Fibroblast of lung (primary cell): ENCODE data around the gene LRRC3C. TPM values are rescaled to one million over a fixed set of nuclear protein-coding genes. Genes with fewer than 3 reads are reported as not detected.

ENCODE experiments used
- DNase-seq, 2 donors: peaks; one replicate each; pipeline versions ENCODE4 v3.0.0 to v3.0.0-alpha.2; 2010; ENCODE audit warnings: low read depth in 2 of 2
- H2AFZ ChIP-seq: 2 replicates; pipeline ENCODE4 v1.5.1; 2012; ENCODE audit warnings: low read length, control low read depth, inconsistent platforms
- H3K27ac ChIP-seq: 2 replicates; pipeline ENCODE4 v1.5.1; 2011; ENCODE audit warnings: low read length, control low read depth; ENCODE audit not compliant: insufficient read depth
- H3K27me3 ChIP-seq: 2 replicates; pipeline ENCODE4 v1.5.1; 2011; ENCODE audit warnings: mild to moderate bottlenecking, low read length; ENCODE audit not compliant: control insufficient read depth, insufficient read depth
- H3K36me3 ChIP-seq: 2 replicates; pipeline ENCODE4 v1.5.1; 2011; ENCODE audit warnings: low read length; ENCODE audit not compliant: control insufficient read depth, insufficient read depth
- H3K4me1 ChIP-seq: 2 replicates; pipeline ENCODE4 v1.5.1; 2011; ENCODE audit warnings: low read length; ENCODE audit not compliant: control insufficient read depth, insufficient read depth; ENCODE audit errors: extremely low read depth
- H3K4me2 ChIP-seq: 2 replicates; pipeline ENCODE4 v1.5.1; 2011; ENCODE audit warnings: low read length, control low read depth; ENCODE audit not compliant: insufficient read depth; ENCODE audit errors: extremely low read depth
- H3K4me3 ChIP-seq, 4 experiments: fragments of 200-600 bp in 1 of 4; sonication (generic) in 1 of 4; replicated peaks in 1 of 4; 2 replicates each; pipeline ENCODE4 v1.5.1; 2011 to 2016; ENCODE audit warnings: low read length in 4 of 4, low read depth in 3 of 4, mild to moderate bottlenecking in 3 of 4, control low read depth in 2 of 4, inconsistent platforms in 1 of 4, mixed read lengths in 1 of 4; ENCODE audit not compliant: insufficient read depth in 1 of 4; ENCODE audit errors: control extremely low read depth in 1 of 4
- H3K79me2 ChIP-seq: 2 replicates; pipeline ENCODE4 v1.5.1; 2012; ENCODE audit warnings: mild to moderate bottlenecking, low read length, inconsistent platforms; ENCODE audit not compliant: control insufficient read depth, insufficient read depth
- H3K9ac ChIP-seq: 2 replicates; pipeline ENCODE4 v1.5.1; 2011; ENCODE audit warnings: mild to moderate bottlenecking, low read length, control low read depth; ENCODE audit not compliant: insufficient read depth
- H3K9me3 ChIP-seq: 2 replicates; pipeline ENCODE4 v1.5.1; 2012; ENCODE audit warnings: low read depth, low read length; ENCODE audit not compliant: control insufficient read depth, insufficient read depth
- H4K20me1 ChIP-seq: 2 replicates; pipeline ENCODE4 v1.5.1; 2011; ENCODE audit warnings: low read length; ENCODE audit not compliant: control insufficient read depth, insufficient read depth; ENCODE audit errors: extremely low read depth
- EZH2 ChIP-seq: IDR thresholded peaks from 2 replicates; pipeline ENCODE4 v1.5.1; 2012; ENCODE audit warnings: low read length, control low read depth, mild to moderate bottlenecking; ENCODE audit errors: missing control alignments
- polyA plus RNA-seq, 2 donors: library from polyadenylated mRNA; depleted of rRNA in 1 of 2; stranded (reverse) in 1 of 2; unstranded in 1 of 2; fragments of >200 nt; gene quantifications; 2 replicates each; pipeline ENCODE4 v1.2.1, GENCODE V29; 2011 to 2012; ENCODE audit warnings: missing spikeins in 1 of 2
- total RNA-seq: library from RNA; depleted of rRNA; stranded (reverse); fragments of >200 nt; gene quantifications from 2 replicates; pipeline ENCODE4 v1.2.1, GENCODE V29; 2014
- TF ChIP-seq, protein P1 (sequence below), 2 donors: IDR thresholded peaks in 1 of 2; conservative IDR thresholded peaks in 1 of 2; 1 replicate in 1 of 2; 2 replicates in 1 of 2; pipeline ENCODE4 v1.5.1; 2011 to 2012; ENCODE audit warnings: low read length in 2 of 2, control low read depth in 1 of 2, inconsistent platforms in 1 of 2, low read depth in 1 of 2, mild to moderate bottlenecking in 1 of 2

LRRC3C gene
- total and polyA plus RNA-seq, 2 donors (not counting 1 experiment from before 2014, with no cell fraction given): not detected

DNA sequence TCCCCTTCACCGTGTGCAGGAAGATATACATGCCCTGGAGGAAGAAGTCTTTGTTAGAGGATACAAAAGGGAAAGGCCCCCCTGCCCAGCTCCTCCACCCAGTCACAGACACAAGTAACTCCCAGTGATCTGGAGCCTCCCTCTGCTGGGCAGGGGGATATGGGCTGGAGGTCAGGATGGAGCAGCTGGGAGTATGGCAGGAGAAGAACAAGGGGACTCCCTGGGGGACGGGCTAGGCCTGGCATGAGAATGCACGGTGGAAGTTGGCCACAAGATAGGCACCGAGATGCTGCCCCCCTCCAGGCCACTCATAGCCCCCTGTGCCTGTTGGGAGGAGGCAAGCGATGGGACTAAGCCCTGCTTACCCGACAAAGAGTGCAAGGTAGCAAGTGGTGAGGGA is 4.3 kb upstream of the LRRC3C start:
- H3K4me3 ChIP-seq: no peak overlapping the region
- H3K27me3 ChIP-seq: no peaks in the 10 kb centered on the region
- no peak for TF ChIP-seq EZH2
- TF ChIP-seq, protein P1, sequence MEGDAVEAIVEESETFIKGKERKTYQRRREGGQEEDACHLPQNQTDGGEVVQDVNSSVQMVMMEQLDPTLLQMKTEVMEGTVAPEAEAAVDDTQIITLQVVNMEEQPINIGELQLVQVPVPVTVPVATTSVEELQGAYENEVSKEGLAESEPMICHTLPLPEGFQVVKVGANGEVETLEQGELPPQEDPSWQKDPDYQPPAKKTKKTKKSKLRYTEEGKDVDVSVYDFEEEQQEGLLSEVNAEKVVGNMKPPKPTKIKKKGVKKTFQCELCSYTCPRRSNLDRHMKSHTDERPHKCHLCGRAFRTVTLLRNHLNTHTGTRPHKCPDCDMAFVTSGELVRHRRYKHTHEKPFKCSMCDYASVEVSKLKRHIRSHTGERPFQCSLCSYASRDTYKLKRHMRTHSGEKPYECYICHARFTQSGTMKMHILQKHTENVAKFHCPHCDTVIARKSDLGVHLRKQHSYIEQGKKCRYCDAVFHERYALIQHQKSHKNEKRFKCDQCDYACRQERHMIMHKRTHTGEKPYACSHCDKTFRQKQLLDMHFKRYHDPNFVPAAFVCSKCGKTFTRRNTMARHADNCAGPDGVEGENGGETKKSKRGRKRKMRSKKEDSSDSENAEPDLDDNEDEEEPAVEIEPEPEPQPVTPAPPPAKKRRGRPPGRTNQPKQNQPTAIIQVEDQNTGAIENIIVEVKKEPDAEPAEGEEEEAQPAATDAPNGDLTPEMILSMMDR (conservative IDR thresholded peaks at IDR 0.05 in 1 of 2, IDR thresholded peaks at IDR 0.05 in 1 of 2; ENCODE audit: low read depth in 1 of 2, low read length in 2 of 2): no peak
- peaks cover 30% of the 10 kb centered on the region for H3K79me2 ChIP-seq
- H3K4me2 ChIP-seq: no peak overlapping the region
- H3K27ac ChIP-seq: no peak overlapping the region
- no peaks in the 10 kb centered on the region for H3K9me3 ChIP-seq
- H4K20me1 ChIP-seq: no peaks in the 10 kb centered on the region
- H2AFZ ChIP-seq: no peak overlapping the region
- peaks cover 22% of the 10 kb centered on the region for H3K4me1 ChIP-seq
- H3K36me3 ChIP-seq: peaks cover 23% of the 10 kb centered on the region
- H3K9ac ChIP-seq: no peak overlapping the region
- DNase-seq: no peak

DNA sequence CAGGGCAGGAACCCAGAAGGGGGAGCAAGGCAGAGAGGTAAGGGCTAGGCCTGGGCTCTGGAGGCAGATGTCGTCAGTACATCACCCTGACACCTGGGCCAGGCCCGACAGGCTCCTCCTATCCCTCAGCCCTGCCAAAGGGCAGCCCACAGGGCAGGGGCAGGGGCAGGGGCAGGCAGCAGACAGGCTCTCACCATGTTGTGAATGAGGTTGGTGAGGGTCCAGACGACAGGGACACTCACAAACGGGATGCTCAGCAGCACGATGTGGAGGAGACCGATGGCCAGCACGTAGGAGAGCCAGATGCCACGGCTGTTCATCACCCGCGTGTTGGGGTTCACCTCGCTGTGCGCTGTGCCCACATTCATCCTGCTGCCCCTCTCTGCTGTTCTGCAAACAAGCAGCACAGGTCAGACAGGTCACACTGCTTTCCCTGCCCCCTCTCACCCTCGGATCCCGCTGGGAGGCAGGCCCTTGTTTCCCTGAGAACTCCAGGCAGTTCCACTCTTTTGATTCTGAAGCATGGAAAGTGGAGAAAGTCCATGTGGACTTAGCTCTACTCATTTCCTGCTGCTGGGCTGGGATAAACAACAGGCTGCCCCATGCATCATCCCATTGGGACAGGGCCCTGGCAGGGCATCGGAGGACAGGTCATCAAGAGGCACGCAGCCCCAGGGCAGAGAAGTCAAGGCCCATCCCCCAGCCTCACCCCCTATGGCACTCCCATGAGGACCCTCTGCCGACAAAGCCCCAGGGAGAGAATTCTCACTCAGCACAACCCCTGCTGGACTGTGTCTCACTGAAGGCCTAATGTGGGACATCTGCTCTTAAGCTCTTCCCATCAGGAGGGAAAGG is 3.5 kb upstream of the LRRC3C start:
- H3K27me3 ChIP-seq: no peaks in the 10 kb centered on the region
- no peak overlapping the region for H3K9ac ChIP-seq
- no peak overlapping the region for H2AFZ ChIP-seq
- H3K27ac ChIP-seq: peak overlapping the region; percentile 36
- DNase-seq: no peak
- peak overlapping the region; percentile 63 for H3K4me2 ChIP-seq
- no peak for TF ChIP-seq EZH2
- TF ChIP-seq, protein P1 (conservative IDR thresholded peaks at IDR 0.05 in 1 of 2, IDR thresholded peaks at IDR 0.05 in 1 of 2; ENCODE audit: low read depth in 1 of 2, low read length in 2 of 2): peak in 1 of 2 donors; percentile 18
- H4K20me1 ChIP-seq: no peaks in the 10 kb centered on the region
- H3K36me3 ChIP-seq: peaks cover 22% of the 10 kb centered on the region
- H3K4me1 ChIP-seq: peaks cover 30% of the 10 kb centered on the region
- H3K79me2 ChIP-seq: peaks cover 30% of the 10 kb centered on the region
- no peaks in the 10 kb centered on the region for H3K9me3 ChIP-seq
- H3K4me3 ChIP-seq: no peak overlapping the region

DNA sequence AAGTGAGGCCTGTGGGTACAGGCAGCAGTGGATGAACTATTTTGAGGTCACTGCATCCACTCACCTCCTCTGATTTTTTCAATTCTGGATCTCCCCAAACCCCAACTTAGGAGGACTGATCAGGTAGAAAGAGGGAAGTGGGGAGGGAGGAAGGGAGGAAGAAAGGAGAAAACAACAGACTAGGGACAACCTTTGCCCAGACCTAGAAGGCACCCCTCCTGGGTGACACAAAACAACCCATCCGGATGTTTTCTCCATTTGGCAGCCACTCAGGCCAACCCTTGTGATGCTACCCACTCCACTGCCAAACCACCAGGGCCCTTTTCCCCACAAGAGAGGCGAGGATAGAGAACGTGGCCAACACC is 2.9 kb upstream of the LRRC3C start:
- peaks cover 30% of the 10 kb centered on the region for H3K79me2 ChIP-seq
- no peak overlapping the region for H3K4me2 ChIP-seq
- H3K27me3 ChIP-seq: no peaks in the 10 kb centered on the region
- peaks cover 34% of the 10 kb centered on the region for H3K4me1 ChIP-seq
- no peak overlapping the region for H3K27ac ChIP-seq
- no peak overlapping the region for H3K4me3 ChIP-seq
- TF ChIP-seq, protein P1 (conservative IDR thresholded peaks at IDR 0.05 in 1 of 2, IDR thresholded peaks at IDR 0.05 in 1 of 2; ENCODE audit: low read depth in 1 of 2, low read length in 2 of 2): no peak
- TF ChIP-seq EZH2: no peak
- DNase-seq: no peak
- no peak overlapping the region for H2AFZ ChIP-seq
- H4K20me1 ChIP-seq: no peaks in the 10 kb centered on the region
- H3K36me3 ChIP-seq: peaks cover 20% of the 10 kb centered on the region
- H3K9ac ChIP-seq: no peak overlapping the region
- H3K9me3 ChIP-seq: no peaks in the 10 kb centered on the region
